OCI-LY7 (cell line): ENCODE data around the gene WNT7B. TPM values are rescaled to one million over a fixed set of nuclear protein-coding genes. Genes with fewer than 3 reads are reported as not detected.

Experiments
- BruUV-seq: library from RNA; stranded (reverse); fragments of 400-500 nt; replicated peaks from 2 replicates; lab custom pipeline; 2021; lab: Mats Ljungman, UMichigan
- CTCF ChIA-PET: fragments of 300-600 bp; sonication (Branson Sonifier 250); formaldehyde crosslinking; loops from one replicate; lab custom pipeline; 2022; ENCODE audit warnings: antibody characterized with exemption; ENCODE audit not compliant: unreplicated experiment; lab: Charles Lee
- POLR2A ChIA-PET: fragments of 300-600 bp; sonication (Branson Sonifier 250); formaldehyde crosslinking; loops from one replicate; lab custom pipeline; 2022; ENCODE audit warnings: antibody characterized with exemption; lab: Charles Lee
- DNase-seq: peaks from one replicate; pipeline ENCODE4 v3.0.0-alpha.2; 2015; ENCODE audit warnings: low spot score
- H2AFZ ChIP-seq: fragments of 200-600 bp; sonication (generic), shearing (Covaris generic); 2 replicates; pipeline ENCODE4 v1.6.1; 2014; ENCODE audit warnings: mild to moderate bottlenecking, antibody characterized with exemption, low read length, moderate library complexity
- H3K27ac ChIP-seq: fragments of 200-600 bp; sonication (generic); 2 replicates; pipeline ENCODE4 v1.5.1; 2014; ENCODE audit warnings: mixed run types, low read depth, mild to moderate bottlenecking, moderate library complexity, low read length, inconsistent platforms; ENCODE audit not compliant: poor library complexity, severe bottlenecking
- H3K36me3 ChIP-seq: fragments of 200-600 bp; sonication (generic); 2 replicates; pipeline ENCODE4 v1.6.1; 2014; ENCODE audit warnings: mild to moderate bottlenecking, antibody characterized with exemption, low read length, moderate library complexity, mixed read lengths; ENCODE audit not compliant: insufficient read depth
- H3K4me1 ChIP-seq: fragments of 200-600 bp; sonication (generic); 2 replicates; pipeline ENCODE4 v1.5.1; 2014; ENCODE audit warnings: mild to moderate bottlenecking, low read length; ENCODE audit not compliant: insufficient read depth, poor library complexity, severe bottlenecking
- H3K4me2 ChIP-seq: fragments of 200-600 bp; sonication (generic); 2 replicates; pipeline ENCODE4 v1.6.1; 2014; ENCODE audit warnings: mild to moderate bottlenecking, low read length
- H3K4me3 ChIP-seq: fragments of 200-600 bp; sonication (generic); 2 replicates; pipeline ENCODE4 v1.5.1; 2014; ENCODE audit warnings: mild to moderate bottlenecking, low read depth, low read length; ENCODE audit not compliant: poor library complexity, severe bottlenecking
- H3K79me2 ChIP-seq: fragments of 200-600 bp; sonication (generic); 2 replicates; pipeline ENCODE4 v1.6.1; 2016; ENCODE audit warnings: low read depth, mild to moderate bottlenecking, low read length, moderate library complexity, mixed read lengths; ENCODE audit not compliant: insufficient read depth
- H3K9me2 ChIP-seq: fragments of 200-600 bp; sonication (generic); 2 replicates; pipeline ENCODE4 v1.6.1; 2016; ENCODE audit warnings: mild to moderate bottlenecking, low read length, mixed read lengths; ENCODE audit not compliant: insufficient read depth
- H3K9me3 ChIP-seq: fragments of 200-600 bp; sonication (generic); 2 replicates; pipeline ENCODE4 v1.6.1; 2014; ENCODE audit warnings: mild to moderate bottlenecking, mixed run types, low read length, mixed read lengths
- H4K20me1 ChIP-seq: fragments of 200-600 bp; sonication (generic); 2 replicates; pipeline ENCODE4 v1.6.1; 2014; ENCODE audit warnings: mild to moderate bottlenecking, antibody characterized with exemption, low read length, moderate library complexity, mixed read lengths; ENCODE audit not compliant: insufficient read depth
- CTCF ChIP-seq: fragments of 200-600 bp; sonication (generic); conservative IDR thresholded peaks from 2 replicates; pipeline ENCODE4 v1.5.1; 2014; ENCODE audit warnings: mild to moderate bottlenecking, antibody characterized with exemption, low read length, moderate library complexity, mixed read lengths
- EZH2phosphoT487 ChIP-seq: fragments of 200-600 bp; sonication (generic); IDR thresholded peaks from 2 replicates; pipeline ENCODE4 v1.6.1; 2018; ENCODE audit warnings: low read depth, borderline replicate concordance, mild to moderate bottlenecking, mixed run types, antibody characterized with exemption, low read length, moderate library complexity, mixed read lengths
- intact Hi-C: fragments of 100-400 bp; cut with micrococcal nuclease; formaldehyde crosslinking; loops from one replicate; pipeline ENCODE4 v1.10.0; 2022; ENCODE audit not compliant: unreplicated experiment
- total RNA-seq, 2 experiments: library from RNA; depleted of rRNA in 1 of 2; stranded (reverse); fragments of >200 nt in 1 of 2; shearing (Covaris generic) in 1 of 2; gene quantifications; 2 replicates each; pipeline ENCODE4 v1.2.3, GENCODE V29; 2014 to 2022

WNT7B gene
- total RNA-seq, 2 experiments from 2014 or later = not detected

GRCh38 chr22:45974498-45974897 lies 2.5 kb downstream of the WNT7B start:
- intact Hi-C loops = no loop called here
- DNase-seq = no peak
- Histone ChIP-seq H3K4me2 (no peak overlapping the region), H3K4me3 (no peak overlapping the region), H3K36me3 (no peaks in the 10 kb centered on the region), H3K79me2 (no peaks in the 10 kb centered on the region), H3K4me1 (peaks cover 3% of the 10 kb centered on the region), H3K27ac (no peak overlapping the region), H3K9me3 (no peaks in the 10 kb centered on the region), H3K9me2 (no peaks in the 10 kb centered on the region), H2AFZ (no peak overlapping the region), H4K20me1 (no peaks in the 10 kb centered on the region)
- no peak for TF ChIP-seq EZH2phosphoT487
- TF ChIP-seq CTCF = no peak
- POLR2A ChIA-PET = no interaction called here
- no TSS peak for BruUV-seq
- CTCF ChIA-PET = no interaction called here

GRCh38 chr22:45972889-45973253 lies 4.1 kb downstream of the WNT7B start:
- H3K36me3 ChIP-seq = no peaks in the 10 kb centered on the region
- no TSS peak for BruUV-seq
- H3K27ac ChIP-seq = no peak overlapping the region
- DNase-seq = no peak
- H3K4me1 ChIP-seq = no peaks in the 10 kb centered on the region
- POLR2A ChIA-PET = no interaction called here
- H3K79me2 ChIP-seq = no peaks in the 10 kb centered on the region
- H3K9me2 ChIP-seq = no peaks in the 10 kb centered on the region
- H2AFZ ChIP-seq = no peak overlapping the region
- no peak overlapping the region for H3K4me2 ChIP-seq
- TF ChIP-seq CTCF (no peak), EZH2phosphoT487 (no peak)
- no peaks in the 10 kb centered on the region for H4K20me1 ChIP-seq
- intact Hi-C loops = no loop called here
- H3K4me3 ChIP-seq = no peak overlapping the region
- H3K9me3 ChIP-seq = no peaks in the 10 kb centered on the region
- CTCF ChIA-PET = no interaction called here

GRCh38 chr22:45972091-45972888 lies 4.7 kb downstream of the WNT7B start:
- CTCF ChIA-PET = no interaction called here
- H3K79me2 ChIP-seq = no peaks in the 10 kb centered on the region
- intact Hi-C loops = no loop called here

More at GRCh38 chr22:45972091-45972888, 4.7 kb downstream of the WNT7B start:
- no peak overlapping the region for H3K4me3 ChIP-seq
- H3K27ac ChIP-seq = no peak overlapping the region
- POLR2A ChIA-PET = no interaction called here
- H2AFZ ChIP-seq = no peak overlapping the region
- H3K36me3 ChIP-seq = no peaks in the 10 kb centered on the region
- H3K9me3 ChIP-seq = no peaks in the 10 kb centered on the region
- no peaks in the 10 kb centered on the region for H3K9me2 ChIP-seq
- no peaks in the 10 kb centered on the region for H3K4me1 ChIP-seq
- TF ChIP-seq EZH2phosphoT487 = no peak
- TF ChIP-seq CTCF = no peak
- DNase-seq = no peak
- BruUV-seq = no TSS peak
- H3K4me2 ChIP-seq = no peak overlapping the region
- H4K20me1 ChIP-seq = no peaks in the 10 kb centered on the region
